Vagina (tissue), 2 donors: ENCODE measurements around the gene ABCC8. TPM values are rescaled to one million over a fixed set of nuclear protein-coding genes. Genes with fewer than 3 reads are reported as not detected.

Experiments
- DNase-seq, 2 donors: peaks; one replicate each; pipeline ENCODE4 v3.0.0-alpha.2; 2017; ENCODE audit errors: extremely low spot score in 2 of 2
- H3K27ac ChIP-seq: fragments of 200-600 bp; sonication (generic); one replicate; pipeline ENCODE4 v1.5.1; 2019
- H3K27me3 ChIP-seq: fragments of 200-600 bp; sonication (generic); one replicate; pipeline ENCODE4 v1.5.1; 2019
- H3K36me3 ChIP-seq, 2 donors: fragments of 200-600 bp; sonication (generic); one replicate each; pipeline ENCODE4 v1.5.1; 2017 to 2019
- H3K4me1 ChIP-seq: fragments of 200-600 bp; sonication (generic); one replicate; pipeline ENCODE4 v1.5.1; 2019
- H3K4me3 ChIP-seq, 2 donors: fragments of 200-600 bp; sonication (generic); 1 replicate in 1 of 2; 2 replicates in 1 of 2; pipeline ENCODE4 v1.5.1; 2016 to 2019
- H3K9me3 ChIP-seq: fragments of 200-600 bp; sonication (generic); one replicate; pipeline ENCODE4 v1.5.1; 2019
- POLR2A ChIP-seq, 2 donors: fragments of 450-650 bp; IDR thresholded peaks; one replicate each; pipeline ENCODE4 v1.6.1; 2017; ENCODE audit warnings: antibody characterized with exemption in 2 of 2, mild to moderate bottlenecking in 2 of 2, moderate library complexity in 2 of 2
- POLR2AphosphoS5 ChIP-seq, 2 donors: sonication (generic); formaldehyde crosslinking; IDR thresholded peaks; one replicate each; pipeline ENCODE4 v1.9.0; 2017; ENCODE audit warnings: antibody characterized with exemption in 2 of 2, mild to moderate bottlenecking in 2 of 2, low read depth in 1 of 2; ENCODE audit not compliant: insufficient read depth in 1 of 2
- intact Hi-C: fragments of 100-400 bp; cut with DNase I; formaldehyde crosslinking; loops from one replicate; pipeline ENCODE4 v1.15.1; 2023
- total RNA-seq: library from RNA; depleted of rRNA; stranded (reverse); fragments of >200 nt; gene quantifications from one replicate; pipeline ENCODE4 v1.2.3, GENCODE V29; 2016
- TF ChIP-seq, protein P1 (sequence below), 3 experiments: fragments of 450-650 bp in 2 of 3; fragments of 200-600 bp in 1 of 3; sonication (generic) in 1 of 3; IDR thresholded peaks; one replicate each; pipeline ENCODE4 v1.5.1; 2017 to 2019; ENCODE audit warnings: antibody characterized with exemption in 3 of 3, mild to moderate bottlenecking in 2 of 3, moderate library complexity in 2 of 3

ABCC8 gene
- total RNA-seq, 1 donor from 2014 or later: 13.0 TPM

DNA sequence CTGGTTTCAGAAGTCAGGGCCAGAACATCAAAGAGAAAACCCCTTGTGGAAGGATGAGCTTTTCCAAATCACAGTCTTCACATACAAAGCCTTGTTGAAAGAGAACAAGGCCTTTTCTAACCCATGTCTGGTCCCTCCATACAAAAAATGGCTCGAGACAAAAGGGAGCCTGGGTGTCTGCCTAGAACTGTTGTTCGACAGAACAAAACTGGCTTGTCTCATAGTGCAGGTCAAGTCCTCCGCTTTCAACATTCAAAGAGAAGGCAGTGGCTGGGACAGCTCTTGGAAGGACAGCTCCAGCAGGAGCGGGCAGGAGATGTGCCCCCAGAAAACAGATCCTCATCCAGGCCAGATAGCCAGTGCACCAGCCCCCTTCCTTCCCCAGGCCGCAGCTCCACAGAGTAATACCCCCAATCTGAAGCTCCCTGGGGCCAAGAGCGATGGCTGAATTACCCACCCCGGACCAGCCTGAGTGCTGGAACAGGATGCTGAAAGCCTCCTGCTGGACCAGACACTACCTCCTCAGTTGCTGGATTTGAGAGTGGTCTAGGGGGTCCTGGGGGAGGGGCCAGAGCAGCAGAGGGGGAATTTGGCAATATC lies 40.0 kb upstream of the ABCC8 start:
- no peaks in the 10 kb centered on the region for H3K9me3 ChIP-seq
- no peak overlapping the region for H3K27ac ChIP-seq
- intact Hi-C loops: no loop called here
- no peaks in the 10 kb centered on the region for H3K36me3 ChIP-seq
- no peak for DNase-seq
- TF ChIP-seq POLR2AphosphoS5 (IDR thresholded peaks at IDR 0.05; ENCODE audit: insufficient read depth in 1 of 2, low read depth in 1 of 2): no peak
- TF ChIP-seq, protein P1, sequence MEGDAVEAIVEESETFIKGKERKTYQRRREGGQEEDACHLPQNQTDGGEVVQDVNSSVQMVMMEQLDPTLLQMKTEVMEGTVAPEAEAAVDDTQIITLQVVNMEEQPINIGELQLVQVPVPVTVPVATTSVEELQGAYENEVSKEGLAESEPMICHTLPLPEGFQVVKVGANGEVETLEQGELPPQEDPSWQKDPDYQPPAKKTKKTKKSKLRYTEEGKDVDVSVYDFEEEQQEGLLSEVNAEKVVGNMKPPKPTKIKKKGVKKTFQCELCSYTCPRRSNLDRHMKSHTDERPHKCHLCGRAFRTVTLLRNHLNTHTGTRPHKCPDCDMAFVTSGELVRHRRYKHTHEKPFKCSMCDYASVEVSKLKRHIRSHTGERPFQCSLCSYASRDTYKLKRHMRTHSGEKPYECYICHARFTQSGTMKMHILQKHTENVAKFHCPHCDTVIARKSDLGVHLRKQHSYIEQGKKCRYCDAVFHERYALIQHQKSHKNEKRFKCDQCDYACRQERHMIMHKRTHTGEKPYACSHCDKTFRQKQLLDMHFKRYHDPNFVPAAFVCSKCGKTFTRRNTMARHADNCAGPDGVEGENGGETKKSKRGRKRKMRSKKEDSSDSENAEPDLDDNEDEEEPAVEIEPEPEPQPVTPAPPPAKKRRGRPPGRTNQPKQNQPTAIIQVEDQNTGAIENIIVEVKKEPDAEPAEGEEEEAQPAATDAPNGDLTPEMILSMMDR (IDR thresholded peaks at IDR 0.05): no peak
- no peak for TF ChIP-seq POLR2A (IDR thresholded peaks at IDR 0.05)
- H3K4me3 ChIP-seq: no peak overlapping the region
- no peaks in the 10 kb centered on the region for H3K4me1 ChIP-seq
- no peaks in the 10 kb centered on the region for H3K27me3 ChIP-seq

DNA sequence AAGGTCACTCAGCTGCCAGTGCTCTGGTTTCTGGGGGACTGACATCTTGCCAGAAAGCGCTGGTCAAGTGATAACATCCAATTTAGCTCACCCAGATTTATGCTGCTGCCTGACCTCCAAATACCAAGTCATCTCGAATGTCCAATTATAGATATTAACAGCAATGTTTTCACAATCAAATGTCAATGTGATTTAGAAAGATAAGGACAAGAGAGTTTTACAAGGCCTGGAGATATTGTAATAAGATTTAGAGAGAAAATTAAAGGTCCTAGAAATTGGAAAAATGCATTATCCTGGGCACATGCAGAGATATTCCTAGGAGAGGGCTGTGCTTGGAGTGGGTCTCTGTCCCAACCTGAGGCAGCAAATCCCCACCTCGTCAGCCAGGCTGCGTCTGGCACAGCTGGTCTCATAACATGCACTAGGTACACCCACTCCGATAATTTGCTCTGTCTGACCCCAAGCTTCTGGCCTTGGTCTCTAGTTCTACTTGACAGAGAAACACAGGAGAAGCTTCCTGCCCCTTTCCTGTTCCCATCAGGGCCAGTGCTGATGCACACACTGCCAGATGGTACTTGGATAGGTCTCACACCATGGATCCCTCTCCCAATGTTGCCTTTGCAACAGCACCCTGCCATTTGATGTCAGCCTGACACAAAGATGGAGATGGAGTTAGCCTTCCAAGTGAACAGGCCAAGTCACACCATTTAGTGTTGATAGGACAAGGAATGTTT lies 39.0 kb upstream of the ABCC8 start:
- H3K36me3 ChIP-seq: no peaks in the 10 kb centered on the region
- no peaks in the 10 kb centered on the region for H3K27me3 ChIP-seq
- intact Hi-C loops: no loop called here
- TF ChIP-seq, protein P1 (IDR thresholded peaks at IDR 0.05): no peak
- TF ChIP-seq POLR2A (IDR thresholded peaks at IDR 0.05) (no peak), POLR2AphosphoS5 (IDR thresholded peaks at IDR 0.05; ENCODE audit: insufficient read depth in 1 of 2, low read depth in 1 of 2) (no peak)
- no peaks in the 10 kb centered on the region for H3K4me1 ChIP-seq
- no peak for DNase-seq
- H3K27ac ChIP-seq: no peak overlapping the region
- H3K4me3 ChIP-seq: no peak overlapping the region
- H3K9me3 ChIP-seq: no peaks in the 10 kb centered on the region

DNA sequence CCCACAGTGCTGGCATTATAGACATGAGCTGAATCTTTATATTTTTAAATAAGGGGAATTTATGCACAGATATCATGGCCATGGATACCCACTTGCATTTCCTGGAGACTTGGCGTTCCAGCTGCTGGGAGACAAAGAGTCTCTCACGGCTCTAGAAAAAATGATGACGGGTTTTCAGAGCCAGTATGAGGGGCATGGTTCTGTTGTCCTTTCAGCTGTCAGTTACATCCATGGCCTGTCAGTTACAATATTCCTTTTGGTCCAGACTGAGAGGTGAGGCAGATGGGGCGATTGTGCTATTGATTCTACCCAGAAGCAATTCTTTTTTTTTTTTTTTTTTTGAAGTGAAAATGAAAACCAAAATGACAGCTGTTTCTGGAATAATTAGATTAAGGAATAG lies 37.8 kb upstream of the ABCC8 start:
- no peak overlapping the region for H3K27ac ChIP-seq
- H3K4me3 ChIP-seq: no peak overlapping the region
- H3K9me3 ChIP-seq: no peaks in the 10 kb centered on the region
- no peak for DNase-seq
- H3K27me3 ChIP-seq: no peaks in the 10 kb centered on the region
- intact Hi-C loops: no loop called here
- no peaks in the 10 kb centered on the region for H3K36me3 ChIP-seq
- TF ChIP-seq POLR2A (IDR thresholded peaks at IDR 0.05) (no peak), POLR2AphosphoS5 (IDR thresholded peaks at IDR 0.05; ENCODE audit: insufficient read depth in 1 of 2, low read depth in 1 of 2) (no peak)
- TF ChIP-seq, protein P1 (IDR thresholded peaks at IDR 0.05): no peak
- H3K4me1 ChIP-seq: no peaks in the 10 kb centered on the region

DNA sequence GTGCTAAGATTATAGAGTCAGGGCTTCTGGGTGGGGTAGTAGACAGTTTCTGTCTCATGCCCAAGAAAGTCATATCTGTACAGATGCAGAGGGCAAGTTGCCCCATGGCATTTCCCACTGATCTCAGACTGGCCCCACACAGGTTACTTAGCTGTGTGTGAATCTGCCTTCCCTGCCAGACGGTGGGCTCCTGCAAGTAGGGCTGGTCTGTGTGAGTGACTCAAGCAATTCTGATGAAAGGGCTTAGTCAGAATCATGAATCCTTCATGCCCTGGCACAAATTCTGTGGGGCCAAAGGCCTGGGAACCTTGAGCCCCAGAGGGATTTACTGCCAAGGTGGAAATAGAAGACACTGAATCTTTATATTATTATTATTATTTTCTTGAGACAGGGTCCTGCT lies 37.2 kb upstream of the ABCC8 start:
- no peaks in the 10 kb centered on the region for H3K36me3 ChIP-seq
- no peak for TF ChIP-seq POLR2A (IDR thresholded peaks at IDR 0.05)
- TF ChIP-seq, protein P1 (IDR thresholded peaks at IDR 0.05): no peak
- no peak for TF ChIP-seq POLR2AphosphoS5 (IDR thresholded peaks at IDR 0.05; ENCODE audit: insufficient read depth in 1 of 2, low read depth in 1 of 2)
- no peak overlapping the region for H3K4me3 ChIP-seq
- intact Hi-C loops: no loop called here
- no peak overlapping the region for H3K27ac ChIP-seq
- no peaks in the 10 kb centered on the region for H3K27me3 ChIP-seq
- H3K4me1 ChIP-seq: no peaks in the 10 kb centered on the region
- no peaks in the 10 kb centered on the region for H3K9me3 ChIP-seq
- DNase-seq: no peak

DNA sequence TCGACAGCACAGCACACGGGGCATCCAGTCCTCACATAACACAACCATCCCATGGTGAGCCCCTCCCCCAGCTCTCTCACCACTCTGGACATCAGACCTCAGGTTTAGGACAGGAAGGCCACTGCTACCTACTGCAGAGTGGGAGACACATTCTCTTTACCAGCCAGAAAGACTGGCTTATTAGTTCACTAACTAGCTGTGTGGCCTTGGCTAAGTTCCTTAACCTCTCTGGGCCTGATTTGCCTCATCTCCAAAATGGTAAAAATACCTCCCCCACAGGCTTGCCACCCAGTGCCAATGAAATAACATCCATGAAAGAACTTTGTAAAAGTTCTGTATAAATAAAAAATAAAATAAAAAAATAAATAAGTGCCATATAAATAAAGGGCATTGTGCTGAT lies 35.5 kb upstream of the ABCC8 start:
- H3K36me3 ChIP-seq: no peaks in the 10 kb centered on the region
- H3K4me1 ChIP-seq: no peaks in the 10 kb centered on the region
- no peak for DNase-seq
- no peak for TF ChIP-seq POLR2AphosphoS5 (IDR thresholded peaks at IDR 0.05; ENCODE audit: insufficient read depth in 1 of 2, low read depth in 1 of 2)
- no peak for TF ChIP-seq POLR2A (IDR thresholded peaks at IDR 0.05)
- TF ChIP-seq, protein P1 (IDR thresholded peaks at IDR 0.05): no peak
- no peaks in the 10 kb centered on the region for H3K27me3 ChIP-seq
- intact Hi-C loops: no loop called here
- no peak overlapping the region for H3K27ac ChIP-seq
- no peak overlapping the region for H3K4me3 ChIP-seq
- no peaks in the 10 kb centered on the region for H3K9me3 ChIP-seq
